GM12872 (cell line): ENCODE measurements around the gene LSAMP.

Source experiments
- TF ChIP-seq, protein P1 (sequence below): IDR thresholded peaks from 3 replicates; pipeline ENCODE4 v1.5.1; 2011; ENCODE audit warnings: low read depth, mild to moderate bottlenecking, low read length, moderate library complexity; ENCODE audit not compliant: insufficient read depth

LSAMP gene

DNA sequence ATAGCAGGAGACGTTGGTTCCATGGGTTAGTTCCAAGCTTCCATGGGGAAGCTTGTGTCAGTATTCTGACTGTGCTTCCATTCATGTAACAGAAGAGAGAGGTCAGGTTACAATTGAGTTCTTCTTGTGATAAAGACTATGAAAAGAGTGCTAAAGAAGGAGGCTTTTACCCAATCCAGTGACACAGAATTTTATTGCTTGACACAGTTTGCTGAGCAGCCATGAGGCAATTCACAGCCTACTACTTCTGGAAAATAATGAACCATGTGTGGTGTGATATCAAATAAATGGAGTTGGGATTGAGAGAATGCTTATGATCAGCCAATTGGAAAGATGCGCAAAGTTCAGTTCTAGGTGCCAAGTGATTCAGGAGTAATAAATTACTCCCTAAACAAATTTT is 233.4 kb downstream of the LSAMP start:
- TF ChIP-seq, protein P1, sequence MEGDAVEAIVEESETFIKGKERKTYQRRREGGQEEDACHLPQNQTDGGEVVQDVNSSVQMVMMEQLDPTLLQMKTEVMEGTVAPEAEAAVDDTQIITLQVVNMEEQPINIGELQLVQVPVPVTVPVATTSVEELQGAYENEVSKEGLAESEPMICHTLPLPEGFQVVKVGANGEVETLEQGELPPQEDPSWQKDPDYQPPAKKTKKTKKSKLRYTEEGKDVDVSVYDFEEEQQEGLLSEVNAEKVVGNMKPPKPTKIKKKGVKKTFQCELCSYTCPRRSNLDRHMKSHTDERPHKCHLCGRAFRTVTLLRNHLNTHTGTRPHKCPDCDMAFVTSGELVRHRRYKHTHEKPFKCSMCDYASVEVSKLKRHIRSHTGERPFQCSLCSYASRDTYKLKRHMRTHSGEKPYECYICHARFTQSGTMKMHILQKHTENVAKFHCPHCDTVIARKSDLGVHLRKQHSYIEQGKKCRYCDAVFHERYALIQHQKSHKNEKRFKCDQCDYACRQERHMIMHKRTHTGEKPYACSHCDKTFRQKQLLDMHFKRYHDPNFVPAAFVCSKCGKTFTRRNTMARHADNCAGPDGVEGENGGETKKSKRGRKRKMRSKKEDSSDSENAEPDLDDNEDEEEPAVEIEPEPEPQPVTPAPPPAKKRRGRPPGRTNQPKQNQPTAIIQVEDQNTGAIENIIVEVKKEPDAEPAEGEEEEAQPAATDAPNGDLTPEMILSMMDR = no peak

DNA sequence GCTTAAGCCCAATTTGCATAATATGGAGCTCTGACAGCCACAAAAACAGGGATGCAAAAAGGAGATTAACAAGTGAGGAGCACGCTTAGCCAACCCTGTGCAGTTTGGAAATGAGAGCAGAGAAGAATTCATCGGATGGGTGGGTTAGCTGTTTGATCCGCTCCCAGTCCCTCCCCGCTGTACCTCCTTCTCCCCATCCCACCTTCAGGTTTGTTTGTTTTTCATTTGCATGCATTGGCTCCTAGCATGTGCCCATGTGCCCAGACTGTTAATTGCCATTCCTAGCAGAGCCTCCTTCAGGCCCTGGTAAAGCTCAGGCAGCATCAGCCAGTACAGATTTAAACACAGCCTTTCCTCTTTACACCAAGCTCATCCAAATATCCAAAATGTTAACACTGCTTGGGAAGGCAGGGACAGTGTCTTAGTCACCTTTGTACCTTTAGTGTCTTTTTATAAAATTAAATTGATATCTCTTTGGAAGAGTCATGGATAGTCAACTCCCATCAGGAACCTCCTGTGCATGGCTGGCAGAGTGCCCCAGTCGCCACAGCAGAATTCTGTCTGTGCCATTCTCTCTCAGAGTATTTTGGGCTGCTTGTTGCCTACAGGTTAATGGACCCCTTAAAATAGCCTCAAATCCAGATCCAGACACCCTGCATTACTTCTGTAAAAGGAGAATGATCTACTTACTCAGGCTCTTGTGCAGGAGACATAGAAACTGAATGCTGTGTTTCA is 244.2 kb downstream of the LSAMP start:
- TF ChIP-seq, protein P1 = no peak

DNA sequence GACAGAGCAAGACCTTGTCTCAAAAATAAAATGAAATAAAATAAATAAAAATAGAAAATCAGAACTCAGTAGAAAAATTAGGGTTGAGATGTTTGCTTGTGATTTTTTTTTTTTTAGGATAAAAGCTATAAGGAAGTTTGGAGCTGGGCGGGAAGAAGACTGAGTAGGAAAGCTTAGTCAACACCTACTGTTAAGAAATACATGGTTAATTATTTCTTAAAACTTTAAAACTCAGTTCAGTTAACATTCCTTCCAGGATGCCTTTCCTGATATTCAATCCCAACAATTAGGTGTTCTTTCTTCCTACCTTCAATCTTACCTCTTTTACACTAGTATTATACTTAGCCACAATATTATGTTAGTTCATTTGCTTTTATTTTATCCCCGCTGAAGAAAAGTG is 246.2 kb downstream of the LSAMP start:
- TF ChIP-seq, protein P1 = no peak

DNA sequence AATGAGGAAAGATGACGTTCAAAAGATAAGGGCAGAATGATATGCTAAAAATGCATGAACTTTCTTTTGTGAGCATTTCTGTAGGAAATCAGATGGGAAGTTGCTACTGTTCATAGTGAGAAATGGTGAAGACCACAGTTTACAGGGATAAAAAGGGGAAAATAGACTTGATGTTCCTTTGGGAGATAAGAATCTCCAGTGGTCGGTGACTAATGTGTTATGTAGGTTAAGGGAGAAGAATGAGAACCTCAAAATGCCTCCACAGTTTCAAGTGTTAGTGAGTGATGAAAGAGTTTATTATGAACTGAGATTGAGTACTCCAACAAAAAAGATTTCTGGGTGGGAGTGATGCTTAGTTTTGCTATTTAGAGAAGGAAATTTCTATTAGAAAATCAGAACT is 247.2 kb downstream of the LSAMP start:
- TF ChIP-seq, protein P1 = no peak

DNA sequence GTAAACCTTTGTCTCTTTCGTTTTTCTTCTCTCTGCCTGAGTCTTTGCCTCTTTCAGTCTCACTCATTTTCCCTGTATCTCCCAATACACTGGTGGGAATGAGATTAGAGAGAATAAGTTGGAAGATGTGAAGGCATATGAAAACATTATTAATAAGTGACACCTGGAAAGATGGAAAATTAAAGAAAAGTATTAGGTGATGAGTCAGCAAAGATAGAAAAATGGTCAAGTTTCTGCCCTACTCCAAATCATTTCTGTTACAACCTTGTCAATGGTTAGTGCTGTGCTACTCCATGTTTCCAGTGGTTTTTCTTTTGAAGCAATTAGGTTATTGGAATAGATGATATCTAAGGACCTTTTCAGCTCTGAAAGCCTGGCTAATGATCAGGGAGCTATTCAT is 252.8 kb downstream of the LSAMP start:
- TF ChIP-seq, protein P1 = no peak

DNA sequence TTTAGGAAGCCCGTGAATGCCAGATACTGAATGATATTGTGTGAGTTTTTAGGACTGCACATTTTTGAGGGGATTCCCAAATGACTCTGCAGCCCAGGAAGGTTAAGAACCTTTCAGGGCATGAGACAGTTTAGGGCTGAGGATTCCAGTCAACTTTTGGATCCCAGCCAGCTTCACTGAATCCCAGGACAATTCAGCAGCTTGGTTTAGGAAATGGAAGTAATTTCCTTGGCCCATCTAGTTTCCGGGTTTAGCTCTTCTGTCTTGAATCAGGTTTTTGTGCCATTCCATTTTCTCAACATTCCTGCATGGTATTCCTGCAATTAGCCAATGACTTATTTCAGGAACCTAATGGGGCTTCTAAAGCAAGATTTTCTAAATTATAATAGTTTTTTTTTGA is 253.9 kb downstream of the LSAMP start:
- TF ChIP-seq, protein P1 = no peak

DNA sequence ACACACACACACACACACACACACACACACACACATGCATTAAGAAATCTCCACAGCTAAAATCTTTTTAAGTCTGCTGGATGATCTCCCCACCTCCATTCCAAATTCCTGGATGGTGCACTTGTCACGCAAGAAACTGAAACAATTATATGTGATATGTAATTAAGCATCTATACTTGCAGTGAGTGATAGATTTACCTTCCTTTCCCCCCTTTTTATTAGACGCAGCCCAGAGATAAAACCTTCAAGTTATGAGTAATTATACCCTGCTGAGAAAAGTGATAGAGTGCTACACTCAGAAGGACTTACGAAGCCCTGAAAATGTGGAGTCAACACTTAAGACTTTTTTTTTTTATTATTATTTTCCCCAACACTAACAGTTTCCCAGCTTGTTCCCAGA is 255.2 kb downstream of the LSAMP start:
- TF ChIP-seq, protein P1 = no peak
